OCI-LY1 (cell line): Measurements from ENCODE around the gene IGF1.

Experiments
- H2AFZ ChIP-seq: fragments of 200-600 bp; sonication (generic), shearing (Covaris generic); 2 replicates; pipeline ENCODE4 v1.6.0; 2014; ENCODE audit warnings: antibody characterized with exemption, mild to moderate bottlenecking, low read length
- H3F3A ChIP-seq: fragments of 200-600 bp; sonication (generic), shearing (Covaris generic); 2 replicates; pipeline ENCODE4 v1.6.0; 2014; ENCODE audit warnings: mild to moderate bottlenecking, antibody characterized with exemption, low read length, moderate library complexity; ENCODE audit not compliant: insufficient read depth
- H3K27ac ChIP-seq: fragments of 200-600 bp; sonication (generic); 2 replicates; pipeline ENCODE4 v1.5.1; 2014; ENCODE audit warnings: low read length, mixed run types, mild to moderate bottlenecking, low read depth; ENCODE audit not compliant: poor library complexity, severe bottlenecking
- H3K27me3 ChIP-seq: fragments of 200-600 bp; sonication (generic); 2 replicates; pipeline ENCODE4 v1.6.0; 2014; ENCODE audit warnings: antibody characterized with exemption, mild to moderate bottlenecking, low read length, moderate library complexity; ENCODE audit not compliant: insufficient read depth
- H3K36me3 ChIP-seq: fragments of 200-600 bp; sonication (generic); 2 replicates; pipeline ENCODE4 v1.6.1; 2014; ENCODE audit warnings: mild to moderate bottlenecking, antibody characterized with exemption, low read length, moderate library complexity, mixed read lengths; ENCODE audit not compliant: insufficient read depth
- H3K4me1 ChIP-seq: fragments of 200-600 bp; sonication (generic); 2 replicates; pipeline ENCODE4 v1.5.1; 2014; ENCODE audit warnings: mild to moderate bottlenecking, low read length, moderate library complexity; ENCODE audit not compliant: insufficient read depth, severe bottlenecking
- H3K4me2 ChIP-seq: fragments of 200-600 bp; sonication (generic), shearing (Covaris generic); 2 replicates; pipeline ENCODE4 v1.6.1; 2014; ENCODE audit warnings: low read length
- H3K4me3 ChIP-seq: fragments of 200-600 bp; sonication (generic); 2 replicates; pipeline ENCODE4 v1.5.1; 2014; ENCODE audit warnings: low read length, low read depth, mild to moderate bottlenecking, mixed read lengths; ENCODE audit not compliant: poor library complexity, severe bottlenecking
- H3K79me2 ChIP-seq: fragments of 200-600 bp; shearing (Covaris generic); 2 replicates; pipeline ENCODE4 v1.6.1; 2016; ENCODE audit warnings: mixed run types, low read length, mixed read lengths; ENCODE audit not compliant: insufficient read depth
- H3K9ac ChIP-seq: fragments of 200-600 bp; sonication (generic), shearing (Covaris generic); 2 replicates; pipeline ENCODE4 v1.6.1; 2014; ENCODE audit warnings: mild to moderate bottlenecking, low read length, mixed read lengths
- H3K9me2 ChIP-seq: fragments of 200-600 bp; sonication (generic), shearing (Covaris generic); 2 replicates; pipeline ENCODE4 v1.6.1; 2014; ENCODE audit warnings: low read depth, mild to moderate bottlenecking, low read length, mixed read lengths
- H3K9me3 ChIP-seq: fragments of 200-600 bp; shearing (Covaris generic); 2 replicates; pipeline ENCODE4 v1.6.1; 2014; ENCODE audit warnings: low read length, mixed read lengths
- H4K20me1 ChIP-seq: fragments of 200-600 bp; sonication (generic), shearing (Covaris generic); 2 replicates; pipeline ENCODE4 v1.6.0; 2016; ENCODE audit warnings: mild to moderate bottlenecking, low read length; ENCODE audit not compliant: insufficient read depth
- CTCF ChIP-seq: fragments of 200-600 bp; sonication (generic), shearing (Covaris generic); IDR thresholded peaks from 2 replicates; pipeline ENCODE4 v1.5.1; 2017; ENCODE audit warnings: mild to moderate bottlenecking, antibody characterized with exemption, low read length, moderate library complexity, mixed read lengths
- EZH2 ChIP-seq: fragments of 200-600 bp; sonication (generic), shearing (Covaris generic); IDR thresholded peaks from 2 replicates; pipeline ENCODE4 v1.8.0; 2017; ENCODE audit warnings: borderline replicate concordance, mixed run types, mild to moderate bottlenecking, antibody characterized with exemption, low read length, moderate library complexity, mixed read lengths

The IGF1 gene

GRCh38 chr12:102513272-102513671 is 32.9 kb upstream of the IGF1 start:
- Histone ChIP-seq H3K9me2 (no peaks in the 10 kb centered on the region), H3K4me1 (no peaks in the 10 kb centered on the region), H3K36me3 (no peaks in the 10 kb centered on the region), H3K27ac (no peak overlapping the region), H3F3A (no peaks in the 10 kb centered on the region), H3K4me3 (no peak overlapping the region), H3K4me2 (no peak overlapping the region), H3K79me2 (no peaks in the 10 kb centered on the region), H4K20me1 (no peaks in the 10 kb centered on the region), H3K9ac (no peak overlapping the region), H3K27me3 (no peaks in the 10 kb centered on the region), H3K9me3 (no peaks in the 10 kb centered on the region), H2AFZ (no peak overlapping the region)
- TF ChIP-seq CTCF: no peak
- TF ChIP-seq EZH2: no peak

- Histone ChIP-seq H3K9me3 (no peaks in the 10 kb centered on the region), H3K27ac (no peak overlapping the region)
- TF ChIP-seq EZH2: no peak
- no peak for TF ChIP-seq CTCF
Measured at GRCh38 chr12:102512523-102512922, 32.2 kb upstream of the IGF1 start.

GRCh38 chr12:102511575-102511974 is 31.2 kb upstream of the IGF1 start:
- no peaks in the 10 kb centered on the region for H3K36me3 ChIP-seq
- H3K27me3 ChIP-seq: no peaks in the 10 kb centered on the region
- H3K9me2 ChIP-seq: no peaks in the 10 kb centered on the region
- H3K4me2 ChIP-seq: no peak overlapping the region
- TF ChIP-seq CTCF (no peak), EZH2 (no peak)
- H3K4me3 ChIP-seq: no peak overlapping the region
- no peak overlapping the region for H2AFZ ChIP-seq
- no peaks in the 10 kb centered on the region for H3K9me3 ChIP-seq
- H3K9ac ChIP-seq: no peak overlapping the region
- H3K27ac ChIP-seq: no peak overlapping the region
- no peaks in the 10 kb centered on the region for H4K20me1 ChIP-seq
- H3F3A ChIP-seq: no peaks in the 10 kb centered on the region
- no peaks in the 10 kb centered on the region for H3K4me1 ChIP-seq
- no peaks in the 10 kb centered on the region for H3K79me2 ChIP-seq

More at GRCh38 chr12:102512523-102512922, 32.2 kb upstream of the IGF1 start:
- Histone ChIP-seq H3K4me2 (no peak overlapping the region), H3K79me2 (no peaks in the 10 kb centered on the region), H3F3A (no peaks in the 10 kb centered on the region), H3K36me3 (no peaks in the 10 kb centered on the region), H3K9me2 (no peaks in the 10 kb centered on the region), H4K20me1 (no peaks in the 10 kb centered on the region), H3K9ac (no peak overlapping the region), H3K27me3 (no peaks in the 10 kb centered on the region), H3K4me3 (no peak overlapping the region), H2AFZ (no peak overlapping the region), H3K4me1 (no peaks in the 10 kb centered on the region)
